Right renal cortex interstitium (tissue), 3 donors: ENCODE results near the gene ITIH5. TPM values are rescaled to one million over a fixed set of nuclear protein-coding genes. Genes with fewer than 3 reads are reported as not detected.

Experiments
- DNase-seq, 3 donors: peaks; one replicate each; pipeline ENCODE4 v3.0.0-alpha.2; 2013; ENCODE audit warnings: low read depth in 3 of 3, low spot score in 2 of 3
- polyA plus RNA-seq, 3 donors: library from polyadenylated mRNA; unstranded; fragments of 120-200 nt; gene quantifications; one replicate each; pipeline ENCODE4 v1.2.1, GENCODE V29; 2013; ENCODE audit not compliant: insufficient read length in 3 of 3

Gene ITIH5
- polyA plus RNA-seq, 3 donors, result 21.9 to 25.9 (median 24.2) TPM

DNA sequence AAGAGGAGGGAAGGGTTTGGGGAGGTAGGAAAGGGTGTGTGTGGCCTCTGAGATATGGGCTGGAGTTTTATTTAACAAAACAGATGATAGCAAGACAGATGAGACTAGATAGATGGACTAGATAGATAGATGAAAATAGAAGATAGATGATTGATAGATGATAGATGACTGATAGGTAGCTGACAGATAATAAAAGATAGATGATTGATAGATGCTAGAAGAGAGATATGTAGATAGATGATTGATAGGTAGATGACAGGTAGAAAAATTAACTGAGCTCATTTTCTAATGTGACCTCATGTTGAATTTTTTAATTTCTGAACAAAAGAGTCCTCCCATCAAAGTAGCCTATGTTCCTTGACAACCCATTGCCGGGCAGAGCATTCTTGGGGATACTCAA is 139.3 kb downstream of the ITIH5 start:
- DNase-seq, result no peak

DNA sequence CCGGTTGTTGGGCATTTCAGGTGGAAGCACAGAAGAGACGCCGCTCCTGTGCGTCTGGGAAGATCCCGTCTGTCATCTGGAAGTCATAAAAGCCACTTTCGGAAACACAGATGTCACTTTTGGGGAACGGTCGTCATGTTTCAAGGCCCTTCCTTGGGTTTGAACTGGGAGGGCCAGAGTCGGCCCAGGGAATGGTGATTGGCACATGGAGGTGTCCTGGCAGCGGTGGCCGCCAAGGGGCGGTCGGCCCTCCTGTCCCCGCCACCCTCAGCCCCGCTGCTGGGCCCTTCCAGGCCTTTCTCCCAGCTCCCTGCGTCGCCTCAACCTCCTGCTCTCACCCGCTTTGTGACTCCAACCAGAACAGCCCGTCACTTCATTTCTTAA is 140.8 kb downstream of the ITIH5 start:
- DNase-seq, result no peak

DNA sequence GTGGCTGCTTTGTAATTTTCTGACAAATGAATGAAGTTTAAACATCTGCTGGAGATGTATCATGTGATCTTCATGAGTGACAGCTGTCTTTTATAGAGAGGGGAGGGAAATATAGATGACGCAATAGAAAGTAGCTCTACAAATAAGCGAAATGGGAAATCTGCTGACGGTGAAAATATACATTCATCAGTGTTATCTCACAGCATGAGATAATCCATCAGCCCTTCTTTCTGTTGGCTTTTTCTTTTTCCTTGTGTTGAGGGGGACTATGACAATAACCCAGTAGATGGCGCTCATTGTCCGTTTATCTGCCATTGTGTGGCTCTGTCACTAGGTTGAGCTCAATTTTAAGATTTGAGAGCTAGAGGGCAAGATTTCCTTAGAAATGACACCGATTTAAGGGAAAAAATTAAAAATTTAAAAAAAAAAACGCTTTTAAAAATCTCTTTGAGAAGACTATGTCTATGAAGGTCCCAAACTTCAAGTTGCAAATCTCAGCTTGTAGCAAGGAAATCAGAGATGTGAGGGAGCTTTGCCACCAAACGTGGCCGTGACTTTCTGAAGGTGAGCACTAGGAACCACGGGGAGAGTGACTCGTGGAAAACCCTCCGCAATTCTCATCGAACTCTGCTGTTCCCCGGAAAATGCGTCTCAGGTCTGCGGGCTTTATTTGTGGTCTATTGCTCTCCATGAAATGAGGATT is 141.3 kb downstream of the ITIH5 start:
- peak; percentile 63 to 70 (median 65) for DNase-seq

DNA sequence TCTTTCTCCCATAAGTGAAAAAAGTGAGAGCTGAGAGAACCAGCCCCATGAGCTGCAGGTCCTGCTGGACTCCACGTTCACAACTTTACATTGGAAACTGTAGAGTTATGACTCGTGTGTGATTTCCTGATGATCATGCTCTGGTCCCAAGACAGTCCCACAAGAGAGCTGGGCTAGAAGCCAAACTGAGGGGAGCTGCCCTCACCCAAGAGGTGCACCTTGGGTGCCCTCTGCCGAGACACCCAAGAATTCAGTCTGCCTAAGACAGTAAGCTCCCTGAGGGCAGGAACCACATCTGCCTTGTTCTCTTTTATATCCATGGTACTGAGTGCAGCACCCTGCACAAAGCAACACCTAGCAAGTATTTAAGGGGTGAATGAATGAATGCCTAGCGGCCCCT is 143.1 kb downstream of the ITIH5 start:
- no peak for DNase-seq

DNA sequence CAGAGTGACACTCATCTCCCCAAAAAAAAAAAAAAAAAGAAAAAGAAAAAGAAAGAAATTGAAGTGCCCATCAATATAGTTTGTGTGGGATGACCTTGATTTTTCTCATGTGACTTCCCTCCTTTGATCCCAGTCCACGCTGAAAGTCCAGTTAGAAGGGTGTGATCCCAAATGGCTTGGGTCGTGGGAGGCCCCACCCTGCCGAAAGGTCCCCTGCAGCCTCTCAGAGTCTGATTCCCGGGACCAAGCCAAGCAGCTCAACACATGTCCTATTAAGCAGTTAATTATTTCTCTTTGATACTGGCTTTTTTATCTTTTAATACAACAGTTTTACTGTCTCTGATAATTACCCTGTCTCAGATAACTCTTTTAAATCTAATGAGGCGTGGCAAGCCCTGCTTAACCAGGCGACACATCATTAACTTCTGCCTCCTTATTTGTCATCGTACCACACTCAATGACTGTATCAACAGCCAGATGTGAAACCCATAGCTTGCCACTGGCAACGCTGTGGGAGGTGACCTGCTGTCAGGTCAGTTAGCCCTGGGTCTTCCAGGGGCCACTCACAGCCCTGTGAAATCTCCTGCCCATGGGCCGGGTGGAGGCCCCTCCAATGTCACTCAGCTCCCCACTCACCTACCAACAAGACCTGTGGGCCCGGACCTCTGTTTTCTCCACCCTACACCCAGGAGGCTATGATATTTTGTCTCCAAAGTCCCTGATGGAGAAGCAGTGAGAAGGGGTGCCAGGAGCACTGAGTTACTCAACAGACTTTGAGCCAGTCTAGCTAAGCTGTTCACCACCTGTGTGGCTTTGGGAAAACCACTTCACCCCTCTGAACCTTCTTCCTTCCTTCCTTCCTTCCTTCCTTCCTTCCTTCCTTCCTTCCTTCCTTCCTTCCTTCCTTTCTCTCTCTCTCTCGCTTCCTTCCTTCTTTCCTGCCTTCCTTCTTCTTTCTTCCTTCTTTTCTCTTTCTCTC is 146.0 kb downstream of the ITIH5 start:
- peak in 2 of 3 donors; percentile 56 to 62 for DNase-seq

DNA sequence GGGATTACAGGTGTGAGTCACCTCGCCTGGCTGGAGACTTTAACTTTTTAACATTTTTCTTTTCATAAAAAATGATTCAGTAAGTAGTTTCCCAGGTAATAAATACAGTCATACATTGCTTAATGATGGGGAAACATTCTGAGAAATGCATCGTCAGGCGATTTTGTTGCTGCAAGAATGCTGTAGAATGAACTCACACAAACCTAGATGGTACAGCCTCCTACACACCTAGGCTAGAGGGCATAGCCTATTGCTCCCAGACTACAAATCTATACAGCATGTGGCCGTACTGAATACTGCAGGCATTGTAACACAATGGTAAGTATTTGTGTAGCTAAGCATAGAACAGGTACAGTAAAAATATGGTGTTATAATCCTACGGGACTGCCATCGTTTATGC is 147.4 kb downstream of the ITIH5 start:
- no peak for DNase-seq

DNA sequence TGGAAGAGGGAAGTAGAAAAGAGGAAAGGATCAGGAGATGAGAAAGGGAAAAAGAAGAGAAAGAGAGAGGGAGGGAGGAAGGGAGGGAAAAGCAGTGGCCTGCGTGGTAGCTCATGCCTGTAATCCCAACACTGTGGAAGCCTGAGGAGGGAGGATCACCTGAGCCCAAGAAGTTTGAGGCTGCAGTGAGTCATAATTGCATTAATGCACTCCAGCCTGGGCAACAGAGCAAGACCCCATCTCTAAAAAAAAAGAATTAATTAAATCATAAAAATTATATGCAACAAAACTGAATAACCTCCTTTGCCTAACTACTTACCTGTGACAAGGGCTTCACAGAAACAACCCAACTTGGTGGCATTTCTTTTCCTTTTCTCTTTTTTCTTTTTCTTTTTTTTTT is 148.1 kb downstream of the ITIH5 start:
- DNase-seq, result no peak

DNA sequence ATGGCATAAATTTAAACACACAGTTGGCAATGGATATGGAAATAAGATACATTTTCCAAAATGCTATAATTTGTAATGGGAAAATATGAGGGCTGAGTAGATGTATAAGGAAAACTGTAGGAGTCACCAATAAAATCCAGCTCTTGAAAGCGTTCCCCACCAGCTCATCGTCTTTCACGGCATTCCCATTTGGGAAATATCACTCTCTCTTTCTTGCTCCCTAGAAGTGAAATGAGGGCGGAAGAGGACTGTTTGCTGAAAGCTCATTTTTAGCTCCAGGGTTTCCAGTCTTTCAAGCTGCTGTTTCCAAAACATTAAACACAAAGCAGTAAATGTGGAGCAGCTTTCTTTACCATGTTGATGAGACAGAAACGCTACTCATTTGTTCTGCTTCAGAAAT is 151.3 kb downstream of the ITIH5 start:
- no peak for DNase-seq

DNA sequence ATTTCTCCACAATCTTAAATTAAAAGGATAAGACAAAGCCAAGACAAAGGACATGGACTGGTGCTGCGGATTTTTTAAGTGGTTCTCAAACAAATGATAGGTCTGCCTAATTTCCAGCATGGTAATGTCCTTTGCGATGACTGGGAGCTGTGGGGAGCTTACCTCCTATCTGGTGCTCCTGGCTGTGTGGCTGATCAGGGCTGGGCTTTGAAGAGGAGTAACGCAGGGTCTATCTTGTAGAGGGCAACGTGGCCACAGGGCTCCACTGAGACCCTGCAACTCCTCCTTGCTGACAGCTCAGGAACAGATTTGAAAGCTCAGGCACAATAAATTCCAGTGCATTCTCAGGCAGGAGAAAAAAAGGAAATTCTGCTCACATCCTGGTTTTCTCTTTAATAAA is 152.8 kb downstream of the ITIH5 start:
- no peak for DNase-seq

DNA sequence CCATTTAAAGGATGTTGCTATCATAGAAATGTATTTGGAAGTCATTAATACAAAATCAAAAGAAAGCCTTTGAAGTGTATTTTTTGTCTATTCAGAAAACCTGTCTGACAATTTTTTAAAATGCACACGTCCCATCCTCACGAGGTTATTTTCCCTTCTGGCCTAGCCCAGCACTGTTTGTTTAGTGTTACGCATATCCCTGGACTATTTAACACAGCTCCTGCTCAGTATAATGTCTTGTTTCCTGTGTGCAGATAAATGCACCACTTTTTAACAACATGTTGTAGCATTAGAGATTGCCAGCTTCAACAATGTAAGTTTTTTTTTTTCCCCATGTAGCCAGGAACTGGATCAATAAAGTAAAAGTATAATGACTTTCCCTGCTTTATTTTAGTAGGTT is 153.3 kb downstream of the ITIH5 start:
- no peak for DNase-seq

DNA sequence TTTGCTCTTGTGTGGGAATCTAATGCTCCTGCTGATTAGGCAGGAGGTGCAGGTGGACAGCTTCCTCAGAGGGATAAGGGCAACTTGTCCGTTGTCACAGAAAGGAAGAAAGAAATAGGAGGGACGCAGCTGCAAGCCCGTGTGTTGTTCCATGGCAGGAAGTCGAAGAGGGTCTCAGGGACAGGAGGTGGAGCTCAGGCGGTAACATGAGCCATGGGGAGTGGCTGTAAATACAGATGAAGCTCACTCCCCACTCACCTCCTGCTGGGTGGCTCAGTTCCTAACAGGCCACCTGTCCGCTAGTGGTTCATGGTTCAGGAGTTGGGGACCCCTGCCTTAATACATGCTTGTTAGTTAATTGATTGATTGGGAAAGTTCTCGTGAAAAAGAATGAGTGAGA is 154.3 kb downstream of the ITIH5 start:
- no peak for DNase-seq

DNA sequence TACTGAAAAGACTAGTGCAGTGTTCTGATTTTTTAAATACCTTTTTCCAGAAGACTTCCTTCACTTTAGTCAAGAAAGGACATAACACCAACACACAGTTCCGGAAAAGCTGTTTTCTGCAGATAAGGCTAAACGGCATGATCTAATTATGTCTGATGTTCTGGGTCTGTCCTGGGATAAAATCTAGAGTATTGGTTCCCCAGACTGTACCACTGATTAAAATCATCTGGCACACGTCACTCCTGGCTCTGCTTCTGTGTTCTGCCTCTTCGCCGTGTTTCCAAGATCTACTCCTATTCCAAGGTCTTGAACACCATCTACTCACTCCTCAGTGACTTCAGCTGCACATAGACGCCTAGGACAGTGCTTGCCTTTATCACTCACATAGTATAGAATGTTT is 155.2 kb downstream of the ITIH5 start:
- DNase-seq, result no peak

Other genes starting within 250 kb of the ITIH5 start
- gene ITIH2, start 36.4 kb upstream of the ITIH5 start, polyA plus RNA-seq, result under 1 TPM; 0.19 to 0.61 (median 0.42) TPM
- gene KIN, start 121.0 kb upstream of the ITIH5 start, polyA plus RNA-seq, result 10 to 100 TPM; 23.5 to 25.0 (median 23.6) TPM
- 100 to 1,000 TPM; 426 to 453 (median 442) TPM for gene ATP5F1C, start 121.2 kb upstream of the ITIH5 start, polyA plus RNA-seq
- 10 to 100 TPM; 11.4 to 12.0 (median 11.5) TPM for gene TAF3, start 151.5 kb upstream of the ITIH5 start, polyA plus RNA-seq